Heart left ventricle (tissue), 13 donors: ENCODE measurements around the gene MYL4.

Experiments used
- CTCF ChIP-seq, 12 donors: fragments of 200-600 bp; sonication (generic) in 4 of 12; IDR thresholded peaks; one replicate each; pipeline versions ENCODE4 v1.5.0 to v1.8.0; 2018 to 2022; ENCODE audit warnings: antibody characterized with exemption in 12 of 12, mild to moderate bottlenecking in 5 of 12
- POLR2A ChIP-seq, 2 donors: fragments of 450-650 bp; IDR thresholded peaks; one replicate each; pipeline ENCODE4 v1.6.1; 2017; ENCODE audit warnings: antibody characterized with exemption in 2 of 2, mild to moderate bottlenecking in 2 of 2, moderate library complexity in 2 of 2
- donor health status: ischemic (EF 13 %, LVEDD 7.1; RV severe dilation, severe dysfunction).
- donor health status: DM: no; HTN: yes; CAD: no.
- donor health status: DM: no; HTN: no; CAD: no.
- donor health status: ischemic (EF 25% LVEDD 6.9; RV normal size, moderate dysfunction).
- donor health status: ischemic (EF 25% LVEDD 5.7; RV mildly dilated, moderate dysfunction).
- donor health status: ischemic (EF 35%, LVEDD 5.7; RV mildly dilated, moderate dysfunction).
- donor health status: nonischemic (EF 11% LVEDD 7.7; RV severe dilation, severe dysfunction).
- donor health status: DM: yes; HTN: yes; CAD: no.
- donor health status: PGD.
- donor health status: ischemic (EF 29% LVEDD 5.4; RV normal size, mild dysfunction).
- donor health status: nonischemic (EF 23%, LVEDD 6.1; RV moderate dilation, normal function).

GRCh38 chr17:47246120-47246519 lies 37.0 kb downstream of the MYL4 start:
- TF ChIP-seq POLR2A (IDR thresholded peaks at IDR 0.05) = no peak
- no peak for TF ChIP-seq CTCF (IDR thresholded peaks at IDR 0.05)
